ENCODE results near the gene ST8SIA1. TPM values are rescaled to one million over a fixed set of nuclear protein-coding genes. Genes with fewer than 3 reads are reported as not detected.

Gene ST8SIA1
- total RNA-seq, 1 donor from 2014 or later = 3.6 TPM

DNA sequence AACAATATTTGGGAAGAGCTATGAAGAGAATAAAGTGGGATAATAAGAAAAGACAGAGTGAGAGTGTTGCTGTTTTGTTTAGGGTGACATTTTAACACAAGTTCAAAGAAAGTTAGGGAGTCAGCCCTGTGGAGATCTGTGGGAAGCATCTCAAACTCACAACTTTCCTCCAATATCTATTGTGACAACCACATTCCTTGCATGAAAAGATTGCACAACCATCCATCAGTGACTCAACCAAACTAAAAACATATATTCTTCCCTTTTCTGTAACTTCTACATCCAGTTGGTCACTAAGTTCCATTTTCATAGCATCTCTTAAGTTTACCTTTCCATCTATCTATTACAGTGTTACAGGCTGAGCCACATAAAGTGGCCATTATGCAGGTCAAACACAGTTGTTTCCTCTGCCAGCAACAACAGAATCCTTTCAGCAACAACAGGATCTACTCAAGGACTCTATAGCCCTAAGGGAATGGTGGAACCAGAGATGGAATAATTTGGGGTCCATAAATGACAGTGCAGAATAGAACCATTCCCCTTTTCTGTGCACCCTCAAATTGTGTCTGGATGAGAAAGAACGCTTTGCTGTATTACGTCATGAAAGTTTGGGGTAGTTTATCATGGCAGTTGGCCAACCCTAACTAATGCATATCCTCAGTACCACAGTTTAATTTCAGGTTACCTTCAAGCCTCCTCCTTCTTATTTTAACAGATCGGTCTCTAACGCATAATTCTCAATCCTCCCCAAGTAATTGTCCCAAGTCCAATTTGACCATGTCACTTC, 118.8 kb downstream of the ST8SIA1 start:
- Mint-ChIP-seq H3K27ac (ENCODE audit: unreplicated experiment) (no peak overlapping the region), H3K4me1 (ENCODE audit: unreplicated experiment) (peaks cover 10% of the 10 kb centered on the region), H3K9me3 (ENCODE audit: unreplicated experiment) (no peaks in the 10 kb centered on the region), H3K36me3 (ENCODE audit: unreplicated experiment) (peaks cover 2% of the 10 kb centered on the region), H3K27me3 (ENCODE audit: unreplicated experiment) (peaks cover 6% of the 10 kb centered on the region), H3K4me3 (ENCODE audit: unreplicated experiment) (no peak overlapping the region)
- no peak for DNase-seq (ENCODE audit: extremely low spot score, unreplicated experiment)
- TF ChIP-seq, protein P1, sequence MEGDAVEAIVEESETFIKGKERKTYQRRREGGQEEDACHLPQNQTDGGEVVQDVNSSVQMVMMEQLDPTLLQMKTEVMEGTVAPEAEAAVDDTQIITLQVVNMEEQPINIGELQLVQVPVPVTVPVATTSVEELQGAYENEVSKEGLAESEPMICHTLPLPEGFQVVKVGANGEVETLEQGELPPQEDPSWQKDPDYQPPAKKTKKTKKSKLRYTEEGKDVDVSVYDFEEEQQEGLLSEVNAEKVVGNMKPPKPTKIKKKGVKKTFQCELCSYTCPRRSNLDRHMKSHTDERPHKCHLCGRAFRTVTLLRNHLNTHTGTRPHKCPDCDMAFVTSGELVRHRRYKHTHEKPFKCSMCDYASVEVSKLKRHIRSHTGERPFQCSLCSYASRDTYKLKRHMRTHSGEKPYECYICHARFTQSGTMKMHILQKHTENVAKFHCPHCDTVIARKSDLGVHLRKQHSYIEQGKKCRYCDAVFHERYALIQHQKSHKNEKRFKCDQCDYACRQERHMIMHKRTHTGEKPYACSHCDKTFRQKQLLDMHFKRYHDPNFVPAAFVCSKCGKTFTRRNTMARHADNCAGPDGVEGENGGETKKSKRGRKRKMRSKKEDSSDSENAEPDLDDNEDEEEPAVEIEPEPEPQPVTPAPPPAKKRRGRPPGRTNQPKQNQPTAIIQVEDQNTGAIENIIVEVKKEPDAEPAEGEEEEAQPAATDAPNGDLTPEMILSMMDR (IDR thresholded peaks at IDR 0.05) = no peak

DNA sequence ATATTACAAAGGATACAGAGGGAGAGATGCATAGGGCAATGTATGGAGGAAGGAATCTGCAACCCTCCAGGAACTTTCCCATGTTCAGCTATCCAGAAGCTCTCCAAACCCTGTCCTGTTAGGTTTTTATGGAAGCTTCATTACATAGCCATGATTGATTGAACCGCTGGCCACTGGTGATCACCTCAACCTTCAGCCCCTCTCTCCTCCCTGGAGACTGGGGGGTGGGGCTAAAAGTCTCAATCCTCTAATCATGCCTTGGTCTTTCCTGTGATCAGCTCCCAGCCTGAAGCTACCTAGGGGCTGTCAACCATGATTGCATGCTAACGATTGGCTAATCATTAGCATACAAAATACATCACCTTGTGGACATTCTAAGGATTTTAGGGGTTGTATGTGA, 123.4 kb downstream of the ST8SIA1 start:
- DNase-seq (ENCODE audit: extremely low spot score, unreplicated experiment) = no peak
- TF ChIP-seq, protein P1 (IDR thresholded peaks at IDR 0.05) = no peak
- Mint-ChIP-seq H3K27me3 (ENCODE audit: unreplicated experiment) (peaks cover 24% of the 10 kb centered on the region), H3K36me3 (ENCODE audit: unreplicated experiment) (peaks cover 2% of the 10 kb centered on the region), H3K4me3 (ENCODE audit: unreplicated experiment) (no peak overlapping the region), H3K4me1 (ENCODE audit: unreplicated experiment) (peaks cover 13% of the 10 kb centered on the region), H3K9me3 (ENCODE audit: unreplicated experiment) (no peaks in the 10 kb centered on the region), H3K27ac (ENCODE audit: unreplicated experiment) (no peak overlapping the region)

DNA sequence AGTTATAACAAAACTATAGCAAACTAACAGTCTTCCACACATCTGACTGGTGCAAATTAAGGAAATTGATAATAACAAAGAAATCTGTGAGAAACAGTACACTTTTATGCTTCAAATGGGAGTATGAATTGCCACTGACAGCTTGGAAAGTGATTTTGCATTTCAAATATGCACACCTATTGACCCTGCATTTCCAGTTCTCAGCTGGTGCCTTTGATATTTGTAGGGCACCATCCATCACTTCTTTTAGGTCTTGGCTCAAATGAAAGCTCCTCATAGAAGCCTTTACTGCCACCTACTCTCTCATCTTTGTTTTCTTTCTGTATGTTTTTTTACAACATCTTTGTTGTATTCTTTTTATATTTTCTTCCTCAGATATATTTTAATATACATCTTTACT, 125.1 kb downstream of the ST8SIA1 start:
- Mint-ChIP-seq H3K4me1 (ENCODE audit: unreplicated experiment) (peaks cover 8% of the 10 kb centered on the region), H3K4me3 (ENCODE audit: unreplicated experiment) (no peak overlapping the region), H3K27me3 (ENCODE audit: unreplicated experiment) (peaks cover 26% of the 10 kb centered on the region), H3K36me3 (ENCODE audit: unreplicated experiment) (peaks cover 2% of the 10 kb centered on the region), H3K9me3 (ENCODE audit: unreplicated experiment) (peaks cover under 1% of the 10 kb centered on the region), H3K27ac (ENCODE audit: unreplicated experiment) (no peak overlapping the region)
- DNase-seq (ENCODE audit: extremely low spot score, unreplicated experiment) = no peak
- TF ChIP-seq, protein P1 (IDR thresholded peaks at IDR 0.05) = no peak

DNA sequence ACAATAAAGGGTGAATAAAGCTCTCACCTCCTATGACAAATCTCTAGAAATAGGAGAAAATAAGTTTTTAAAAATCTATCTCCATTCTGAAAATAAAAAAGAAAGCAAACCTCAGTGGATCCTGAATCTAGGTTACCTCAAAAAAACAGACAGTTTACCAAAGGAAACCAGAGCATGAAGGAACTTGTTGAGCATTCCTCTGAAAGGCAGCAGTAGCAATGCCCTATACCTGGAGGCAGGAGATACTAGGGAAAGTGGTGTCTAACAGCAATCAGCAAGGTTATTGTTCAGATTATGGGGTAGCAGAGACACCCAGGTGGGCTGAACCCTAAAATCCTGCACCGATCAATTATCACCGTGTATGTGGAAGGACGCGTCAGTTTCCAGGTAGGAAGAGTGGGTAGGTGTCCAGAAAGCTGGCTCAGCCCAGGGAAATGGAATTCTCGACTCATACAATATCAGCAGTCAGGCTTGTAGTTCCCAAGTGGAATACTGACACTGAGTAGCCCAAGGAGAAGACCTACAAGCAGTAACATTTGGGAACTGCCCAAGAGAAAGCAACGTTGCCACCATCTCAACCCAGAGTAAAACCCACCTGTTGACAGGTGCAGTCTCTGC, 128.3 kb downstream of the ST8SIA1 start:
- peaks cover 3% of the 10 kb centered on the region for H3K36me3 Mint-ChIP-seq (ENCODE audit: unreplicated experiment)
- H3K4me3 Mint-ChIP-seq (ENCODE audit: unreplicated experiment) = no peak overlapping the region
- H3K4me1 Mint-ChIP-seq (ENCODE audit: unreplicated experiment) = peaks cover 4% of the 10 kb centered on the region
- peaks cover 21% of the 10 kb centered on the region for H3K9me3 Mint-ChIP-seq (ENCODE audit: unreplicated experiment)
- TF ChIP-seq, protein P1 (IDR thresholded peaks at IDR 0.05) = no peak
- H3K27ac Mint-ChIP-seq (ENCODE audit: unreplicated experiment) = no peak overlapping the region
- no peak for DNase-seq (ENCODE audit: extremely low spot score, unreplicated experiment)
- H3K27me3 Mint-ChIP-seq (ENCODE audit: unreplicated experiment) = peaks cover 42% of the 10 kb centered on the region

DNA sequence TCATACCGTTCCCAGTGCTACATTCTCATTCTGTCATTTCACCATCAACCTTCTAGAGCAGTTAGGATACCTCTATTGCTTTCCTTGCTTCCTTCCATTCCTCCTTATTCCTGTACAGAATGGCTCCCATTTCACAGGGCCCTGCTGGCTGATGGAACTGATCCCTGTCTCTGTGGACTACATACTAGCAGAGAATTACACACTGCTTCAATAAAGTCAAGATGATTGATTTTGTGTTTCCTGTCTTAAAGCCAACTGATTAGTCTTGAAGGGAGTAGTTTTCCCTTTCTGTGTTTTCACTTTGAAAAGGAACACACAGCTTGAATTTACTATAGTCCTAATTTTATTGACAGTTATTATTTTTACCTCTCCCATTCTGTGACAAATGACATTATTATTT, 130.1 kb downstream of the ST8SIA1 start:
- Mint-ChIP-seq H3K4me3 (ENCODE audit: unreplicated experiment) (no peak overlapping the region), H3K27ac (ENCODE audit: unreplicated experiment) (no peak overlapping the region), H3K9me3 (ENCODE audit: unreplicated experiment) (peaks cover 21% of the 10 kb centered on the region), H3K27me3 (ENCODE audit: unreplicated experiment) (peaks cover 37% of the 10 kb centered on the region), H3K4me1 (ENCODE audit: unreplicated experiment) (peaks cover 2% of the 10 kb centered on the region), H3K36me3 (ENCODE audit: unreplicated experiment) (peaks cover 3% of the 10 kb centered on the region)
- TF ChIP-seq, protein P1 (IDR thresholded peaks at IDR 0.05) = no peak
- no peak for DNase-seq (ENCODE audit: extremely low spot score, unreplicated experiment)

All from osteocyte (in vitro differentiated cells).